Measurements from ENCODE around the gene SRGAP2B. TPM values are rescaled to one million over a fixed set of nuclear protein-coding genes. Genes with fewer than 3 reads are reported as not detected.
"Not testable (repeated sequence)": the region's sequence is repeated elsewhere in the genome, so short reads cannot be mapped to it uniquely, and the experiment has no call there.

SRGAP2B gene
- total RNA-seq, 4 donors from 2014 or later = 11.8 to 44.6 (median 20.3) TPM

DNA sequence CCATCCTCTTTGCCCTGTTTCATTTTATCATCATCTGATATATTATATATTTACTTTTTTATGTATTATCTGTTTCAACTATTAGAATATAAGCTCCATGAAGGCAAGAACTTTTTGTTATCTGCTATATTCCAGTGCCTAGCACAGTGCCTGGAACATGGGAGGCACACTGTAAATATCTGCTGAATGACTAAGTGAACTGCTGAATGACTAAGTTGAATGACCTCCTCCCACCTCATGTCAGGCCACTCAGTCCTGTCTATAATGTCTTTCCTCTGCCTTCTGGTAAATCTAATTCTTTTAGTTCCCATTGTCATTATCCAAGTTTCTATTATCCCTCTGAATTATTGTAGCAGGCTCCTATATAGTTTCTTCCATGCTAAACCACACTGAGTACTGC, 156.5 kb downstream of the SRGAP2B start:
- intact Hi-C loops (cut with DNase I) = not testable (repeated sequence)

GRCh38 chr1:144936186-144936732, 158.9 kb downstream of the SRGAP2B start:
- 100% methylated on average over 1 of the region's 4 CpGs for WGBS
- H3K4me3 ChIP-seq; H3K27ac ChIP-seq (replicated peaks in 1 of 4); H3K4me1 ChIP-seq; H3K27me3 ChIP-seq; H3K36me3 ChIP-seq; DNase-seq (ENCODE audit: extremely low spot score); H3K9me3 ChIP-seq; intact Hi-C loops (cut with DNase I): not testable (repeated sequence)

More for the DNA sequence above, 156.5 kb downstream of the SRGAP2B start:
- not testable (repeated sequence) for DNase-seq (ENCODE audit: extremely low spot score); H3K4me1 ChIP-seq; H3K27me3 ChIP-seq; H3K36me3 ChIP-seq; H3K9me3 ChIP-seq; H3K4me3 ChIP-seq; H3K27ac ChIP-seq (replicated peaks in 1 of 4)

DNA sequence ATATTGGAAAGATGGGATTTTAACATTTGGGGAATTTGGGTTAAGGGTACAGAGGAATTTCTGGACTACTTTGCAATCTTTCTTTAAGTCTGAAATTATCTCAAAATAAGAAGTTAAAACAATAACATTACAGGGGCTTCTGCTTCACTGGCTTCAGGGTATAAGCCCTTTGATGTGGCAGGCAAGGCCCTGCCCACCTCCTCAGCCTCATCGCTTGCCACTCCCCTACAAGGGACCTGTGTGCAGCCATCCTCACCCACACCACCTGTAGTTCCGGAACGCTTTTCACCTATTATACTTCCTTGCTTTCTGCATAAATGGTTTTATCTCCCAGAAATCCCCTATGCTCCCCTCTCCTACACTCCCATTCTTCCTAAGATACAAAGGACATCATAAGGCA, 159.8 kb downstream of the SRGAP2B start:
- no CpG with 5 or more reads among the region's 3 CpGs for WGBS
- H3K9me3 ChIP-seq; H3K4me1 ChIP-seq; H3K27ac ChIP-seq (replicated peaks in 1 of 4); DNase-seq (ENCODE audit: extremely low spot score); H3K4me3 ChIP-seq; H3K27me3 ChIP-seq; intact Hi-C loops (cut with DNase I); H3K36me3 ChIP-seq: not testable (repeated sequence)

GRCh38 chr1:144933014-144933413, 162.1 kb downstream of the SRGAP2B start:
- intact Hi-C loops (cut with DNase I); H3K36me3 ChIP-seq; DNase-seq (ENCODE audit: extremely low spot score); H3K4me1 ChIP-seq; H3K4me3 ChIP-seq; H3K27me3 ChIP-seq; H3K27ac ChIP-seq (replicated peaks in 1 of 4); H3K9me3 ChIP-seq: not testable (repeated sequence)
- 60% methylated on average over 1 of the region's 5 CpGs for WGBS

DNA sequence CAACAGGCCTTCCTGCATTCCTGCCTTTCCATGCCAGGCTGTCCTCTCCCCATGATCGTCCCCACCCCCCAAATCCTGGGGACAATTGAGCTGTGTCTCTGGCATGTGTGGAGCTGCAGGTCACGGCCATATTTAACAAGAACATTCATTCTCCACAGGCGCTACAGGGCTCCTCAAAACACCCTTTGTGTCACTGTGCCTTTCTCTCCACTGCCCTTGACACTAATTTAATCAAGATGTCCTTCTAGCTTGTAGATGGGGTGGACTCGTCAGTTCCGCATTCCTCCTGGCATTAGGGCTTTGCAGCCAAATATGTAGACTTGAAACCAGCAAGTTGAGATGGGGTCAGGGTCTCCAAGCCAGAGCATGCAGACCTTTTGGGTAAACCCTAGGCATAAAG, 163.0 kb downstream of the SRGAP2B start:
- H3K36me3 ChIP-seq; H3K27me3 ChIP-seq; H3K9me3 ChIP-seq; H3K27ac ChIP-seq (replicated peaks in 1 of 4); H3K4me3 ChIP-seq; H3K4me1 ChIP-seq; intact Hi-C loops (cut with DNase I); DNase-seq (ENCODE audit: extremely low spot score): not testable (repeated sequence)
- 83% methylated on average over 3 of the region's 5 CpGs for WGBS

GRCh38 chr1:144931553-144931952, 163.6 kb downstream of the SRGAP2B start:
- H3K4me3 ChIP-seq; H3K4me1 ChIP-seq; H3K9me3 ChIP-seq; H3K27me3 ChIP-seq; H3K27ac ChIP-seq (replicated peaks in 1 of 4); intact Hi-C loops (cut with DNase I); H3K36me3 ChIP-seq; DNase-seq (ENCODE audit: extremely low spot score): not testable (repeated sequence)
- WGBS = 57% methylated on average over 1 of the region's 1 CpG

- DNase-seq (ENCODE audit: extremely low spot score); H3K9me3 ChIP-seq; H3K36me3 ChIP-seq; H3K27ac ChIP-seq (replicated peaks in 1 of 4); intact Hi-C loops (cut with DNase I); H3K27me3 ChIP-seq; H3K4me1 ChIP-seq; H3K4me3 ChIP-seq: not testable (repeated sequence)
- WGBS = 82% methylated on average over 3 of the region's 6 CpGs
These were observed 164.9 kb downstream of the SRGAP2B start for GRCh38 chr1:144930085-144930777.

- intact Hi-C loops (cut with DNase I); H3K9me3 ChIP-seq; H3K4me3 ChIP-seq; DNase-seq (ENCODE audit: extremely low spot score); H3K27ac ChIP-seq (replicated peaks in 1 of 4); H3K4me1 ChIP-seq; H3K27me3 ChIP-seq; H3K36me3 ChIP-seq: not testable (repeated sequence)
- WGBS = 75% methylated on average over 1 of the region's 1 CpG
These were observed 167.8 kb downstream of the SRGAP2B start for GRCh38 chr1:144927292-144927691.

- H3K27ac ChIP-seq (replicated peaks in 1 of 4); intact Hi-C loops (cut with DNase I); H3K36me3 ChIP-seq; H3K4me3 ChIP-seq; DNase-seq (ENCODE audit: extremely low spot score); H3K9me3 ChIP-seq; H3K27me3 ChIP-seq; H3K4me1 ChIP-seq: not testable (repeated sequence)
- WGBS = no CpG with 5 or more reads among the region's 5 CpGs
These were observed 171.5 kb downstream of the SRGAP2B start for GRCh38 chr1:144923640-144924039.

DNA sequence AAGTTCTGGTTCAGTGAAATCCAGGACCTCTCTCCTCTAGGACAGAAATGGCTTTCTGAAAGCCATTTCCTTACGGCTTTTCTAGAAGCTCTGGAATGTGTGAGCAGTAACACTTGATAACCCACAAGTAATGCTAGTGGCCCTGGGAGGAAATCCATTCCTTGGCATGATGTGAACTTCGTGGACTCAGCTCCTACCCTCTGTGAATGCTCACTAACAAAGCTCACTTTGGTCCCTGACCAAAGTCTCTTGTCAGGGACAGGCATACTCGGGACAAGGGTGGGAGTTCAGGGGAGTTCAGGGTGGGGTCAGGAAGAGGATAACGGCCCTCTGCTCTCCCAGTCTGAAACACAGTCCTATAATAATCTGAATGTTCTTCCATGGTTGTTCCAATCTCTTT, 172.3 kb downstream of the SRGAP2B start:
- intact Hi-C loops (cut with DNase I); H3K36me3 ChIP-seq; H3K27ac ChIP-seq (replicated peaks in 1 of 4); H3K4me3 ChIP-seq; H3K9me3 ChIP-seq; H3K4me1 ChIP-seq; DNase-seq (ENCODE audit: extremely low spot score); H3K27me3 ChIP-seq: not testable (repeated sequence)
- no CpG with 5 or more reads among the region's 4 CpGs for WGBS

GRCh38 chr1:144919106-144919505, 176.0 kb downstream of the SRGAP2B start:
- H3K27me3 ChIP-seq; intact Hi-C loops (cut with DNase I); DNase-seq (ENCODE audit: extremely low spot score); H3K4me3 ChIP-seq; H3K27ac ChIP-seq (replicated peaks in 1 of 4); H3K4me1 ChIP-seq; H3K9me3 ChIP-seq; H3K36me3 ChIP-seq: not testable (repeated sequence)

GRCh38 chr1:144918027-144918603, 177.0 kb downstream of the SRGAP2B start:
- DNase-seq (ENCODE audit: extremely low spot score); intact Hi-C loops (cut with DNase I); H3K4me3 ChIP-seq; H3K4me1 ChIP-seq; H3K27me3 ChIP-seq; H3K27ac ChIP-seq (replicated peaks in 1 of 4); H3K9me3 ChIP-seq; H3K36me3 ChIP-seq: not testable (repeated sequence)
- WGBS = 50% methylated on average over 1 of the region's 3 CpGs

All from esophagus muscularis mucosa (tissue), 4 donors.